HEK293 (cell line): Measurements from ENCODE around the gene CPNE8.

ENCODE experiments used
- CTCF ChIA-PET: fragments of 350-600 bp; formaldehyde crosslinking; extraction: SDS; loops from one replicate; lab custom pipeline; 2021; ENCODE audit warnings: antibody characterized with exemption; lab: Yijun Ruan, JAX
- POLR2A ChIA-PET: fragments of 300-600 bp; formaldehyde crosslinking; extraction: SDS; loops from one replicate; lab custom pipeline; 2020; ENCODE audit warnings: antibody characterized with exemption, inconsistent platforms; lab: Yijun Ruan, JAX
- H3K27ac ChIP-seq: fragments of 200-500 bp; sonication (Bioruptor generic); 2 replicates; pipeline ENCODE4 v1.5.1; 2014; ENCODE audit warnings: low read depth, low read length, control low read depth, inconsistent platforms; ENCODE audit errors: extremely low read depth
- H3K36me3 ChIP-seq, 2 experiments: fragments of 200-500 bp in 1 of 2; sonication (Bioruptor generic) in 1 of 2; 1 replicate in 1 of 2; 2 replicates in 1 of 2; pipeline ENCODE4 v1.5.1; 2014 to 2017; ENCODE audit warnings: inconsistent platforms in 2 of 2, low read length in 2 of 2; ENCODE audit not compliant: control insufficient read depth in 2 of 2, insufficient read depth in 1 of 2
- H3K4me1 ChIP-seq: fragments of 200-500 bp; sonication (Bioruptor generic); 2 replicates; pipeline ENCODE4 v1.5.1; 2014; ENCODE audit warnings: mild to moderate bottlenecking, low read length, inconsistent platforms; ENCODE audit not compliant: control insufficient read depth, insufficient read depth
- H3K4me3 ChIP-seq: 2 replicates; pipeline ENCODE4 v1.5.1; 2011; ENCODE audit warnings: low read depth, mild to moderate bottlenecking, control low read depth, low read length, moderate library complexity
- H3K9me3 ChIP-seq: fragments of 200-500 bp; sonication (Bioruptor generic); 2 replicates; pipeline ENCODE4 v1.5.1; 2014; ENCODE audit warnings: low read depth, low read length, inconsistent platforms; ENCODE audit not compliant: control insufficient read depth, insufficient read depth
- SP2 ChIP-seq: fragments of 450-650 bp; formaldehyde crosslinking; IDR thresholded peaks from 2 replicates; pipeline ENCODE4 v1.5.1; 2016; ENCODE audit warnings: missing biosample characterization, missing genetic modification characterization
- TCF7L2 ChIP-seq: IDR thresholded peaks from 2 replicates; pipeline ENCODE4 v1.6.1; 2011; ENCODE audit warnings: low read depth, mild to moderate bottlenecking, inconsistent platforms, low read length, moderate library complexity, borderline replicate concordance
- TRIM28 ChIP-seq: IDR thresholded peaks from 2 replicates; pipeline ENCODE4 v1.6.1; 2011; ENCODE audit warnings: low read length, control low read depth, borderline replicate concordance
- WT1 ChIP-seq: fragments of 450-650 bp; formaldehyde crosslinking; IDR thresholded peaks from 2 replicates; pipeline ENCODE4 v1.5.1; 2016; ENCODE audit warnings: missing biosample characterization, missing genetic modification characterization
- YY2 ChIP-seq: fragments of 450-650 bp; formaldehyde crosslinking; IDR thresholded peaks from 2 replicates; pipeline ENCODE4 v1.5.1; 2016; ENCODE audit warnings: missing biosample characterization, missing genetic modification characterization
- ZNF175 ChIP-seq: fragments of 450-650 bp; formaldehyde crosslinking; IDR thresholded peaks from 2 replicates; pipeline ENCODE4 v1.5.1; 2016; ENCODE audit warnings: missing biosample characterization, missing genetic modification characterization
- ZNF19 ChIP-seq: fragments of 450-650 bp; formaldehyde crosslinking; IDR thresholded peaks from 2 replicates; pipeline ENCODE4; 2016; ENCODE audit warnings: missing biosample characterization, missing genetic modification characterization, low read depth
- ZNF2 ChIP-seq: fragments of 450-650 bp; formaldehyde crosslinking; IDR thresholded peaks from 2 replicates; pipeline ENCODE4 v1.5.1; 2016; ENCODE audit warnings: missing biosample characterization, missing genetic modification characterization
- ZNF223 ChIP-seq: fragments of 450-650 bp; formaldehyde crosslinking; IDR thresholded peaks from 2 replicates; pipeline ENCODE4 v1.5.1; 2016; ENCODE audit warnings: missing biosample characterization, missing genetic modification characterization
- ZNF510 ChIP-seq: fragments of 450-650 bp; formaldehyde crosslinking; IDR thresholded peaks from 2 replicates; pipeline ENCODE4 v1.5.1; 2018; ENCODE audit warnings: mild to moderate bottlenecking, missing genetic modification characterization, missing biosample characterization; ENCODE audit not compliant: insufficient replicate concordance
- ZNF560 ChIP-seq: fragments of 450-650 bp; formaldehyde crosslinking; IDR thresholded peaks from 2 replicates; pipeline ENCODE4 v1.5.1; 2017; ENCODE audit warnings: missing biosample characterization, missing genetic modification characterization, borderline replicate concordance
- ZNF624 ChIP-seq: fragments of 450-650 bp; formaldehyde crosslinking; IDR thresholded peaks from 2 replicates; pipeline ENCODE4 v1.5.1; 2017; ENCODE audit warnings: missing biosample characterization, missing genetic modification characterization
- ZNF629 ChIP-seq: fragments of 450-650 bp; formaldehyde crosslinking; IDR thresholded peaks from 2 replicates; pipeline ENCODE4 v1.5.1; 2017; ENCODE audit warnings: missing biosample characterization, missing genetic modification characterization
- ZNF747 ChIP-seq: fragments of 450-650 bp; formaldehyde crosslinking; IDR thresholded peaks from 2 replicates; pipeline ENCODE4 v1.5.1; 2016; ENCODE audit warnings: missing biosample characterization, missing genetic modification characterization
- TF ChIP-seq, protein P1 (sequence below): fragments of 450-650 bp; formaldehyde crosslinking; conservative IDR thresholded peaks from 2 replicates; pipeline ENCODE4 v1.5.1; 2016; ENCODE audit warnings: low read depth, missing biosample characterization, missing genetic modification characterization
- TF ChIP-seq, protein P2 (sequence below): fragments of 450-650 bp; formaldehyde crosslinking; IDR thresholded peaks from 2 replicates; pipeline ENCODE4 v1.5.1; 2016; ENCODE audit warnings: missing biosample characterization, missing genetic modification characterization, borderline replicate concordance
- TF ChIP-seq, protein P3 (sequence below): fragments of 450-650 bp; formaldehyde crosslinking; optimal IDR thresholded peaks from 2 replicates; pipeline ENCODE3; 2016; ENCODE audit warnings: missing biosample characterization, mild to moderate bottlenecking, missing genetic modification characterization
- TF ChIP-seq, protein P4 (sequence below): IDR thresholded peaks from 2 replicates; pipeline ENCODE4 v1.6.1; 2011; ENCODE audit warnings: mild to moderate bottlenecking, low read depth, low read length, borderline replicate concordance
- TF ChIP-seq, protein P5 (sequence below): fragments of 450-650 bp; formaldehyde crosslinking; IDR thresholded peaks from 2 replicates; pipeline ENCODE4 v1.5.1; 2016; ENCODE audit warnings: missing biosample characterization, missing genetic modification characterization

The CPNE8 gene

DNA sequence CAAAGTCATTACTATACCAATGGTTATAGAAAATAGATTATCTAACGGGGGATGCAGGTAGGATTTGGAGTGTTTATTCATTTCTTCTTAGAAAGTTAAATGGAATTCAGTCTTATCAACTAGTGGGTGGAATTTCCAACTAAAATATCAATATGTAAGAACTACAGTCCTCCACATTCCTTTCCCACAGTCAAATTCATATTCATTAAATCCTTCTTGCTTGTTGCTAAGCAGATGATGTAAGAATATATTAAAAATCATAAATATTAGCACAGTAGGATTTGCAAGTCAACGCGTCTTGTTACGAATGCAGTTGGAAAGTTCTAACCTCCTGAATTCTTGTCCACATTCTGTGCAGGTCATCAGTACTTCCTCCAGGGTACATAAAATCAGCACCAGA lies 259.2 kb downstream of the CPNE8 start:
- Histone ChIP-seq H3K4me1 (no peaks in the 10 kb centered on the region), H3K36me3 (no peaks in the 10 kb centered on the region)
- CTCF ChIA-PET: no interaction called here

DNA sequence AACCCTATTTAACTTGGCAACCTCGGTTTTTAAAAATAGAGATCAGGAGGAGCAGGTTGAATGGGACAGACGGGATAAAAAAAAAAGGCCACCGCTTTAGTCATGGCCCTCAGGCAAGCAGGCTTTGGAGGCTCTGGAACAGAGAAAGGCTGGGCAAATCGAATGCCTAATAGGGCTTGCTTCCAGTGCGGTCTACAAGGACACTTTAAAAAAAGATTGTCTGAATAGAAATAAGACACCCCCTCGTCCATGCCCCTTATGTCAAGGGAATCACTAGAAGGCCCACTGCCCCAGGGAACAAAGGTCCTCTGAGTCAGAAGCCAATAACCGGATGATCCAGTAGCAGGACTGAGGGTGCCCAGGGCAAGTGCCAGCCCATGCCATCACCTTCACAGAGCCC lies 265.8 kb downstream of the CPNE8 start:
- H3K27ac ChIP-seq: no peak overlapping the region
- H3K4me1 ChIP-seq: no peaks in the 10 kb centered on the region
- no peak overlapping the region for H3K4me3 ChIP-seq
- H3K36me3 ChIP-seq: no peaks in the 10 kb centered on the region
- POLR2A ChIA-PET: no interaction called here
- CTCF ChIA-PET: no interaction called here
- no peaks in the 10 kb centered on the region for H3K9me3 ChIP-seq
- TF ChIP-seq ZNF560 (tag by site-specific recombination) (no peak), SP2 (tag by site-specific recombination) (no peak), TRIM28 (no peak), ZNF747 (no peak), ZNF19 (tag by site-specific recombination) (no peak)
- TF ChIP-seq, protein P1, sequence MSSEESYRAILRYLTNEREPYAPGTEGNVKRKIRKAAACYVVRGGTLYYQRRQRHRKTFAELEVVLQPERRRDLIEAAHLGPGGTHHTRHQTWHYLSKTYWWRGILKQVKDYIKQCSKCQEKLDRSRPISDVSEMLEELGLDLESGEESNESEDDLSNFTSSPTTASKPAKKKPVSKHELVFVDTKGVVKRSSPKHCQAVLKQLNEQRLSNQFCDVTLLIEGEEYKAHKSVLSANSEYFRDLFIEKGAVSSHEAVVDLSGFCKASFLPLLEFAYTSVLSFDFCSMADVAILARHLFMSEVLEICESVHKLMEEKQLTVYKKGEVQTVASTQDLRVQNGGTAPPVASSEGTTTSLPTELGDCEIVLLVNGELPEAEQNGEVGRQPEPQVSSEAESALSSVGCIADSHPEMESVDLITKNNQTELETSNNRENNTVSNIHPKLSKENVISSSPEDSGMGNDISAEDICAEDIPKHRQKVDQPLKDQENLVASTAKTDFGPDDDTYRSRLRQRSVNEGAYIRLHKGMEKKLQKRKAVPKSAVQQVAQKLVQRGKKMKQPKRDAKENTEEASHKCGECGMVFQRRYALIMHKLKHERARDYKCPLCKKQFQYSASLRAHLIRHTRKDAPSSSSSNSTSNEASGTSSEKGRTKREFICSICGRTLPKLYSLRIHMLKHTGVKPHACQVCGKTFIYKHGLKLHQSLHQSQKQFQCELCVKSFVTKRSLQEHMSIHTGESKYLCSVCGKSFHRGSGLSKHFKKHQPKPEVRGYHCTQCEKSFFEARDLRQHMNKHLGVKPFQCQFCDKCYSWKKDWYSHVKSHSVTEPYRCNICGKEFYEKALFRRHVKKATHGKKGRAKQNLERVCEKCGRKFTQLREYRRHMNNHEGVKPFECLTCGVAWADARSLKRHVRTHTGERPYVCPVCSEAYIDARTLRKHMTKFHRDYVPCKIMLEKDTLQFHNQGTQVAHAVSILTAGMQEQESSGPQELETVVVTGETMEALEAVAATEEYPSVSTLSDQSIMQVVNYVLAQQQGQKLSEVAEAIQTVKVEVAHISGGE (tag by site-specific recombination): no peak
- TF ChIP-seq, protein P2, sequence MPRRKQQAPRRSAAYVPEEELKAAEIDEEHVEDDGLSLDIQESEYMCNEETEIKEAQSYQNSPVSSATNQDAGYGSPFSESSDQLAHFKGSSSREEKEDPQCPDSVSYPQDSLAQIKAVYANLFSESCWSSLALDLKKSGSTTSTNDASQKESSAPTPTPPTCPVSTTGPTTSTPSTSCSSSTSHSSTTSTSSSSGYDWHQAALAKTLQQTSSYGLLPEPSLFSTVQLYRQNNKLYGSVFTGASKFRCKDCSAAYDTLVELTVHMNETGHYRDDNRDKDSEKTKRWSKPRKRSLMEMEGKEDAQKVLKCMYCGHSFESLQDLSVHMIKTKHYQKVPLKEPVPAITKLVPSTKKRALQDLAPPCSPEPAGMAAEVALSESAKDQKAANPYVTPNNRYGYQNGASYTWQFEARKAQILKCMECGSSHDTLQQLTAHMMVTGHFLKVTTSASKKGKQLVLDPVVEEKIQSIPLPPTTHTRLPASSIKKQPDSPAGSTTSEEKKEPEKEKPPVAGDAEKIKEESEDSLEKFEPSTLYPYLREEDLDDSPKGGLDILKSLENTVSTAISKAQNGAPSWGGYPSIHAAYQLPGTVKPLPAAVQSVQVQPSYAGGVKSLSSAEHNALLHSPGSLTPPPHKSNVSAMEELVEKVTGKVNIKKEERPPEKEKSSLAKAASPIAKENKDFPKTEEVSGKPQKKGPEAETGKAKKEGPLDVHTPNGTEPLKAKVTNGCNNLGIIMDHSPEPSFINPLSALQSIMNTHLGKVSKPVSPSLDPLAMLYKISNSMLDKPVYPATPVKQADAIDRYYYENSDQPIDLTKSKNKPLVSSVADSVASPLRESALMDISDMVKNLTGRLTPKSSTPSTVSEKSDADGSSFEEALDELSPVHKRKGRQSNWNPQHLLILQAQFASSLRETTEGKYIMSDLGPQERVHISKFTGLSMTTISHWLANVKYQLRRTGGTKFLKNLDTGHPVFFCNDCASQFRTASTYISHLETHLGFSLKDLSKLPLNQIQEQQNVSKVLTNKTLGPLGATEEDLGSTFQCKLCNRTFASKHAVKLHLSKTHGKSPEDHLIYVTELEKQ: no peak
- TF ChIP-seq, protein P3, sequence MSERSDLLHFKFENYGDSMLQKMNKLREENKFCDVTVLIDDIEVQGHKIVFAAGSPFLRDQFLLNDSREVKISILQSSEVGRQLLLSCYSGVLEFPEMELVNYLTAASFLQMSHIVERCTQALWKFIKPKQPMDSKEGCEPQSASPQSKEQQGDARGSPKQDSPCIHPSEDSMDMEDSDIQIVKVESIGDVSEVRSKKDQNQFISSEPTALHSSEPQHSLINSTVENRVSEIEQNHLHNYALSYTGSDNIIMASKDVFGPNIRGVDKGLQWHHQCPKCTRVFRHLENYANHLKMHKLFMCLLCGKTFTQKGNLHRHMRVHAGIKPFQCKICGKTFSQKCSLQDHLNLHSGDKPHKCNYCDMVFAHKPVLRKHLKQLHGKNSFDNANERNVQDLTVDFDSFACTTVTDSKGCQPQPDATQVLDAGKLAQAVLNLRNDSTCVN (tag by site-specific recombination): no peak

More for the DNA sequence above, 259.2 kb downstream of the CPNE8 start:
- no peak overlapping the region for H3K4me3 ChIP-seq
- TF ChIP-seq ZNF2 (tag by site-specific recombination): no peak
- TF ChIP-seq YY2 (tag by site-specific recombination): no peak
- TF ChIP-seq ZNF175 (tag by site-specific recombination): no peak
- TF ChIP-seq WT1 (tag by site-specific recombination): no peak
- no peak for TF ChIP-seq TCF7L2
- TF ChIP-seq ZNF624 (tag by site-specific recombination): no peak
- TF ChIP-seq, protein P4, sequence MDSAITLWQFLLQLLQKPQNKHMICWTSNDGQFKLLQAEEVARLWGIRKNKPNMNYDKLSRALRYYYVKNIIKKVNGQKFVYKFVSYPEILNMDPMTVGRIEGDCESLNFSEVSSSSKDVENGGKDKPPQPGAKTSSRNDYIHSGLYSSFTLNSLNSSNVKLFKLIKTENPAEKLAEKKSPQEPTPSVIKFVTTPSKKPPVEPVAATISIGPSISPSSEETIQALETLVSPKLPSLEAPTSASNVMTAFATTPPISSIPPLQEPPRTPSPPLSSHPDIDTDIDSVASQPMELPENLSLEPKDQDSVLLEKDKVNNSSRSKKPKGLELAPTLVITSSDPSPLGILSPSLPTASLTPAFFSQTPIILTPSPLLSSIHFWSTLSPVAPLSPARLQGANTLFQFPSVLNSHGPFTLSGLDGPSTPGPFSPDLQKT: no peak
- no peak for TF ChIP-seq ZNF223 (tag by site-specific recombination)
- TF ChIP-seq ZNF747: no peak
- TF ChIP-seq, protein P2: no peak
- no peak for TF ChIP-seq ZNF510 (tag by site-specific recombination)
- TF ChIP-seq, protein P5, sequence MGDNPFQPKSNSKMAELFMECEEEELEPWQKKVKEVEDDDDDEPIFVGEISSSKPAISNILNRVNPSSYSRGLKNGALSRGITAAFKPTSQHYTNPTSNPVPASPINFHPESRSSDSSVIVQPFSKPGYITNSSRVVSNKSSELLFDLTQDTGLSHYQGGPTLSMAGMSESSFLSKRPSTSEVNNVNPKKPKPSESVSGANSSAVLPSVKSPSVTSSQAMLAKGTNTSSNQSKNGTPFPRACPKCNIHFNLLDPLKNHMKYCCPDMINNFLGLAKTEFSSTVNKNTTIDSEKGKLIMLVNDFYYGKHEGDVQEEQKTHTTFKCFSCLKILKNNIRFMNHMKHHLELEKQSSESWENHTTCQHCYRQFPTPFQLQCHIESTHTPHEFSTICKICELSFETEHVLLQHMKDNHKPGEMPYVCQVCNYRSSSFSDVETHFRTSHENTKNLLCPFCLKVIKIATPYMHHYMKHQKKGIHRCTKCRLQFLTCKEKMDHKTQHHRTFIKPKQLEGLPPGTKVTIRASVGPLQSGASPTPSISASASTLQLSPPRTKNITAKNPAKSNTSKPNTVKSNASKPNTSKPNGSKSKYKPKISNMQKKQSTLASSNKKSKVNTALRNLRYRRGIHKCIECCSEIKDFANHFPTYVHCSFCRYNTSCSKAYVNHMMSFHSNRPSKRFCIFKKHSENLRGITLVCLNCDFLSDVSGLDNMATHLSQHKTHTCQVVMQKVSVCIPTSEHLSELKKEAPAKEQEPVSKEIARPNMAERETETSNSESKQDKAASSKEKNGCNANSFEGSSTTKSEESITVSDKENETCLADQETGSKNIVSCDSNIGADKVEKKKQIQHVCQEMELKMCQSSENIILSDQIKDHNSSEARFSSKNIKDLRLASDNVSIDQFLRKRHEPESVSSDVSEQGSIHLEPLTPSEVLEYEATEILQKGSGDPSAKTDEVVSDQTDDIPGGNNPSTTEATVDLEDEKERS (tag by site-specific recombination): no peak
- TF ChIP-seq ZNF629 (tag by site-specific recombination): no peak
- POLR2A ChIA-PET: no interaction called here
- H3K27ac ChIP-seq: no peak overlapping the region
- no peaks in the 10 kb centered on the region for H3K9me3 ChIP-seq
